ENCODE data around the gene RPS21.

- no peak for TF ChIP-seq CTCF (IDR thresholded peaks at IDR 0.05)
- no peak for TF ChIP-seq USF2 (IDR thresholded peaks at IDR 0.05; ENCODE audit: borderline replicate concordance, low read depth, low read length)
- TF ChIP-seq TAF1 (IDR thresholded peaks at IDR 0.05; ENCODE audit: borderline replicate concordance, low read depth, low read length): no peak
- TF ChIP-seq NFIC (IDR thresholded peaks at IDR 0.05; ENCODE audit: borderline replicate concordance): no peak
- TF ChIP-seq SIN3A (IDR thresholded peaks at IDR 0.05; ENCODE audit: borderline replicate concordance, low read depth, low read length): no peak
- TF ChIP-seq EP300 (IDR thresholded peaks at IDR 0.05; ENCODE audit: borderline replicate concordance in 1 of 2, low read depth in 1 of 2, low read length in 1 of 2): no peak
- no peak for TF ChIP-seq IRF3 (IDR thresholded peaks at IDR 0.05; ENCODE audit: low read depth, low read length)
- no peak for TF ChIP-seq CHD2 (IDR thresholded peaks at IDR 0.05; ENCODE audit: low read length, partially characterized antibody)
- no peak for TF ChIP-seq POLR2AphosphoS5 (IDR thresholded peaks at IDR 0.05; ENCODE audit: low read depth, low read length)
- no peak for TF ChIP-seq EZH2phosphoT487 (IDR thresholded peaks at IDR 0.05; ENCODE audit: borderline replicate concordance, low read depth)
- TF ChIP-seq PBX3 (IDR thresholded peaks at IDR 0.05): no peak
Measured at GRCh38 chr20:62359491-62360121, 27.3 kb upstream of the RPS21 start.
